IMR-90 (cell line): ENCODE results near the gene HS3ST5. TPM values are rescaled to one million over a fixed set of nuclear protein-coding genes. Genes with fewer than 3 reads are reported as not detected.

ENCODE experiments used
- ATAC-seq: fragments of 200-7000 bp; cut with Tn5 transposase; 2 replicates; pipeline ENCODE4 v1.9.1; 2020; ENCODE audit warnings: low read depth, mild to moderate bottlenecking, moderate library complexity
- BruUV-seq: library from RNA; stranded (reverse); fragments of 400-500 nt; replicated peaks from 2 replicates; lab custom pipeline; 2021; lab: Mats Ljungman, UMichigan
- CTCF ChIA-PET: fragments of 300-600 bp; formaldehyde crosslinking; extraction: SDS; loops from one replicate; lab custom pipeline; 2021; ENCODE audit warnings: antibody characterized with exemption; lab: Yijun Ruan, JAX
- POLR2A ChIA-PET: fragments of 300-600 bp; sonication (Branson Sonifier 250); formaldehyde crosslinking; loops from one replicate; lab custom pipeline; 2022; ENCODE audit warnings: antibody characterized with exemption; ENCODE audit not compliant: unreplicated experiment; lab: Charles Lee
- DNase-seq: peaks from one replicate; pipeline ENCODE4 v3.0.0; 2013
- H2AFZ ChIP-seq: replicated peaks from 2 replicates; pipeline ENCODE3; 2013; ENCODE audit warnings: low read length, mild to moderate bottlenecking; ENCODE audit not compliant: poor library complexity
- H2AK5ac ChIP-seq: 2 replicates; pipeline ENCODE4 v1.6.1; 2013; ENCODE audit warnings: low read depth, low read length, inconsistent platforms
- H2AK9ac ChIP-seq: replicated peaks from 2 replicates; pipeline ENCODE3; 2013; ENCODE audit warnings: mild to moderate bottlenecking, low read depth, low read length, moderate library complexity; ENCODE audit not compliant: poor library complexity
- H2BK120ac ChIP-seq: 2 replicates; pipeline ENCODE4 v1.6.1; 2013; ENCODE audit warnings: low read depth, low read length, inconsistent platforms
- H2BK15ac ChIP-seq: 3 replicates; pipeline ENCODE4 v1.6.1; 2013; ENCODE audit warnings: low read depth, low read length, inconsistent platforms
- H2BK20ac ChIP-seq: 2 replicates; pipeline ENCODE4 v1.6.1; 2013; ENCODE audit warnings: low read depth, mild to moderate bottlenecking, inconsistent platforms, low read length, moderate library complexity
- H2BK5ac ChIP-seq: 2 replicates; pipeline ENCODE4 v1.6.1; 2013; ENCODE audit warnings: mild to moderate bottlenecking, low read depth, low read length, inconsistent platforms; ENCODE audit not compliant: poor library complexity, severe bottlenecking
- H3K14ac ChIP-seq: replicated peaks from 2 replicates; pipeline ENCODE4 v1.6.1; 2013; ENCODE audit warnings: low read depth, low read length, inconsistent platforms
- H3K18ac ChIP-seq: 2 replicates; pipeline ENCODE4 v1.6.1; 2013; ENCODE audit warnings: low read depth, low read length, control low read depth
- H3K23ac ChIP-seq: 2 replicates; pipeline ENCODE4 v1.6.1; 2013; ENCODE audit warnings: low read depth, low read length, inconsistent platforms
- H3K27ac ChIP-seq: 2 replicates; pipeline ENCODE4 v1.5.1; 2013; ENCODE audit warnings: mild to moderate bottlenecking, control low read depth, low read length; ENCODE audit not compliant: insufficient read depth
- H3K27me3 ChIP-seq: 2 replicates; pipeline ENCODE4 v1.6.1; 2013; ENCODE audit warnings: low read length; ENCODE audit not compliant: control insufficient read depth, insufficient read depth
- H3K36me3 ChIP-seq: 2 replicates; pipeline ENCODE4 v1.6.1; 2013; ENCODE audit warnings: low read length, mixed read lengths; ENCODE audit not compliant: control insufficient read depth, insufficient read depth
- H3K4ac ChIP-seq: 2 replicates; pipeline ENCODE4 v1.6.1; 2013; ENCODE audit warnings: low read depth, low read length, inconsistent platforms
- H3K4me1 ChIP-seq: 2 replicates; pipeline ENCODE4 v1.6.1; 2013; ENCODE audit warnings: low read length, mixed read lengths; ENCODE audit not compliant: control insufficient read depth, insufficient read depth
- H3K4me2 ChIP-seq: 2 replicates; pipeline ENCODE4 v1.6.1; 2013; ENCODE audit warnings: low read depth, mild to moderate bottlenecking, control low read depth, low read length, moderate library complexity
- H3K4me3 ChIP-seq: 2 replicates; pipeline ENCODE4 v1.5.1; 2013; ENCODE audit warnings: low read depth, mild to moderate bottlenecking, control low read depth, low read length, moderate library complexity; ENCODE audit not compliant: insufficient read depth
- H3K56ac ChIP-seq: 2 replicates; pipeline ENCODE4 v1.6.1; 2013; ENCODE audit warnings: low read length, inconsistent platforms; ENCODE audit not compliant: insufficient read depth; ENCODE audit errors: extremely low read depth
- H3K79me1 ChIP-seq, 2 experiments: 2 replicates each; pipeline ENCODE4 v1.6.1; 2013; ENCODE audit warnings: low read length in 2 of 2, inconsistent platforms in 1 of 2, low read depth in 1 of 2
- H3K9ac ChIP-seq: 2 replicates; pipeline ENCODE4 v1.6.1; 2013; ENCODE audit warnings: low read depth, low read length, control low read depth
- H3K9me1 ChIP-seq: 2 replicates; pipeline ENCODE4 v1.6.1; 2013; ENCODE audit warnings: low read length, inconsistent platforms; ENCODE audit not compliant: insufficient read depth
- H3K9me3 ChIP-seq: 2 replicates; pipeline ENCODE4 v1.6.1; 2013; ENCODE audit warnings: low read length; ENCODE audit not compliant: control insufficient read depth, insufficient read depth
- H4K20me1 ChIP-seq: 2 replicates; pipeline ENCODE4 v1.6.1; 2013; ENCODE audit warnings: low read length, inconsistent platforms; ENCODE audit not compliant: insufficient read depth
- H4K5ac ChIP-seq: 2 replicates; pipeline ENCODE4 v1.6.1; 2013; ENCODE audit warnings: mild to moderate bottlenecking, low read depth, low read length, control low read depth
- H4K8ac ChIP-seq, 2 experiments: 2 replicates each; pipeline ENCODE4 v1.6.1; 2013; ENCODE audit warnings: low read depth in 2 of 2, low read length in 2 of 2, control low read depth in 1 of 2, inconsistent platforms in 1 of 2
- H4K91ac ChIP-seq: 2 replicates; pipeline ENCODE4 v1.6.1; 2013; ENCODE audit warnings: low read depth, low read length, inconsistent platforms; ENCODE audit not compliant: insufficient read depth
- MAZ ChIP-seq: IDR thresholded peaks from 2 replicates; pipeline ENCODE4 v1.6.1; 2012; ENCODE audit warnings: low read depth, mild to moderate bottlenecking, low read length, improper control_type of control experiment, moderate library complexity, borderline replicate concordance
- WGBS, 2 experiments: methylation state at CpG; one replicate each; pipeline versions ENCODE4 v1.1.5 to v1.1.7; 2013; ENCODE audit warnings: missing lambda C conversion rate in 2 of 2; ENCODE audit not compliant: insufficient read length in 1 of 2; ENCODE audit errors: extremely low coverage in 2 of 2; 5-methylcytosine and 5-hydroxymethylcytosine counted together
- dilution Hi-C: fragments of 300-500 bp; cut with HindIII; formaldehyde crosslinking; loops from one replicate; pipeline ENCODE4 v1.14.3; 2018; ENCODE audit warnings: low sequenced_read_pairs; ENCODE audit not compliant: unreplicated experiment
- in situ Hi-C: fragments of 300-500 bp; cut with MboI; formaldehyde crosslinking; loops from 3 replicates; pipeline ENCODE4 v1.14.3; 2019; ENCODE audit warnings: low sequenced_read_pairs, inconsistent platforms, mixed read lengths
- intact Hi-C: fragments of 100-400 bp; cut with micrococcal nuclease; formaldehyde crosslinking; loops from 2 replicates; pipeline ENCODE4 v1.10.0; 2022
- polyA plus RNA-seq, 3 experiments: library from polyadenylated mRNA; depleted of rRNA; stranded (reverse); fragments of >200 nt; gene quantifications; 2 replicates each; pipeline ENCODE4 v1.2.3, GENCODE V29; 2012; ENCODE audit warnings: low replicate concordance in 1 of 3
- total RNA-seq: library from RNA; depleted of rRNA; stranded (reverse); fragments of >200 nt; gene quantifications from 2 replicates; pipeline ENCODE4 v1.2.3, GENCODE V29; 2012

HS3ST5 gene
- total and polyA plus RNA-seq, 2 of the 4 experiments (the other 2 are of a cell fraction), result not detected

- H2AK9ac ChIP-seq, result no peak overlapping the region
- no peak overlapping the region for H2BK5ac ChIP-seq
- H4K91ac ChIP-seq, result no peak overlapping the region
- no TSS peak for BruUV-seq
- H3K4me2 ChIP-seq, result no peak overlapping the region
- no peaks in the 10 kb centered on the region for H4K20me1 ChIP-seq
- no peak for TF ChIP-seq MAZ
- H3K27ac ChIP-seq, result no peak overlapping the region
- H3K9me1 ChIP-seq, result no peaks in the 10 kb centered on the region
- CTCF ChIA-PET, result no interaction called here
- H3K4me1 ChIP-seq, result no peaks in the 10 kb centered on the region
- H2AK5ac ChIP-seq, result no peak overlapping the region
- whole genome bisulfite sequencing, 2 experiments, result 50% methylated on average over 1 of the region's 7 CpGs; no CpG with 5 or more reads in 1 of the 2 experiments
- no peak overlapping the region for H2BK20ac ChIP-seq
- H3K23ac ChIP-seq, result no peak overlapping the region
- in situ Hi-C loops, result loop anchor here (25.0 kb wide), 1 partner anchor 293 kb away; no protein-coding TSS in a partner anchor
- H2BK15ac ChIP-seq, result no peak overlapping the region
- no peak overlapping the region for H3K14ac ChIP-seq
- POLR2A ChIA-PET, result no interaction called here
- no peak overlapping the region for H3K18ac ChIP-seq
- dilution Hi-C loops, result no loop called here
- no peak for DNase-seq
- no peak overlapping the region for H2BK120ac ChIP-seq
- H3K56ac ChIP-seq, result no peak overlapping the region
- H3K9ac ChIP-seq, result no peak overlapping the region
- no peak overlapping the region for H2AFZ ChIP-seq
- ATAC-seq, result no peak
- no peaks in the 10 kb centered on the region for H3K36me3 ChIP-seq
- H3K4me3 ChIP-seq, result no peak overlapping the region
- no peak overlapping the region for H3K4ac ChIP-seq
- no peak overlapping the region for H4K5ac ChIP-seq
- H4K8ac ChIP-seq, result no peak overlapping the region
- H3K79me1 ChIP-seq, result no peaks in the 10 kb centered on the region
- peaks cover 7% of the 10 kb centered on the region for H3K27me3 ChIP-seq
- intact Hi-C loops, result no loop called here
- H3K9me3 ChIP-seq, result no peaks in the 10 kb centered on the region
Measured at GRCh38 chr6:114280239-114280982, 62.4 kb downstream of the HS3ST5 start.
